ENCODE measurements around the gene OR1I1. TPM values are rescaled to one million over a fixed set of nuclear protein-coding genes. Genes with fewer than 3 reads are reported as not detected.
A peak's percentile ranks its signal among the peaks of the same experiment; 100 is the strongest.

Gene OR1I1
- total RNA-seq, 5 donors from 2014 or later (not counting 1 experiment from before 2014, with no cell fraction given) = not detected

DNA sequence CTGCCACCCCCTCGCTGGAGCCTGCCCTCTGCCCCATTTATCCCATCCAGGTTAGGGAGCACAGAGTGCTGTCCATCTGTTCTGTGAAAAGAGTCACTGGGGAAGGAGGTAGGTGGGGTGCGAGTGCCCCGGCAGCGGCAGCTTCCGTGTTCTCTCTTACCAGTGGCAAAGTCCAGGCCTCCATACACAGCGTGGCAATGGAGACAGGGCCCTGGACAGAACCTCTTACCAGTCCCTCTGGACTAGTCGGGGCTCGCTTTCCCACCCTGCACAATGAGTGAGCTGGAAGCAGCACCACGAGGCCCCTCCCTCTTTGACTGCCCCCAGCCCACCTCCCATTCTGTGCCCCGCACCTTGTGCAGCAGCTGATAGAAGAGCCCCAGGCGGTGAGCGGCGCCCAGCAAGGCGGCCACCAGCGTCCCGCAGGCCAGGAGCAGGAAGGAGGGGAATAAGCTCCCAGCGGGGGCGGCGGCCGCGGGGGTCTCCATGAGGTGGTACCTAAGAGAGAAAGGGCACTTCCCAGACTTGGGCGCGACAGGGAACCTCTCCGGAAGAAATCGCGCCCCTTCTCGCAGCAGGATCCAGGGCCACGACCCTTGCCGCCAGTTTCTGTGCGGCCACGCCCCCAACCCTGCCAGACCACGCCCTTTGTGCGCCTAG, 42.7 kb downstream of the OR1I1 start:
- Mint-ChIP-seq H3K27ac (peak overlapping the region; percentile 91 to 97), H3K36me3 (peaks cover 20% of the 10 kb centered on the region), H3K9me3 (no peaks in the 10 kb centered on the region), H3K4me3 (peak overlapping the region; percentile 90 to 97 (median 95)), H3K4me1 (peaks cover 30 to 37% (median 31%) of the 10 kb centered on the region in 3 donors), H3K27me3 (peaks cover 0 to 3% of the 10 kb centered on the region in 2 donors)
- peak in 9 of 35 experiments; percentile 5 to 33 (median 7) for DNase-seq
- Histone ChIP-seq H3K27me3 (replicated peaks in 1 of 2; ENCODE audit: control insufficient read depth in 2 of 2, extremely low read depth in 1 of 2, insufficient read depth in 2 of 2, low read length in 1 of 2) (no peaks in the 10 kb centered on the region), H3K27ac (ENCODE audit: low read length) (peak overlapping the region; percentile 86), H3K4me1 (ENCODE audit: control insufficient read depth in 1 of 2, extremely low read depth in 1 of 2, insufficient read depth in 2 of 2, low read length in 2 of 2) (peaks cover 13 to 26% of the 10 kb centered on the region in 2 experiments), H3K36me3 (ENCODE audit: control insufficient read depth in 2 of 2, extremely low read depth in 1 of 2, insufficient read depth in 1 of 2, low read length in 1 of 2) (peaks cover 7 to 14% of the 10 kb centered on the region in 2 donors), H3K9me3 (no peaks in the 10 kb centered on the region), H3K4me3 (ENCODE audit: control insufficient read depth in 1 of 2, extremely low read depth in 1 of 2, low read length in 1 of 2) (peak overlapping the region; percentile 58 to 86)
- POLR2A ChIA-PET = no interaction called here
- 0% methylated on average over 26 of the region's 33 CpGs for WGBS (ENCODE audit: insufficient coverage)
- CTCF ChIA-PET = interaction anchor here in 1 of 2 donors (1.0 kb wide), 1 partner anchor 426 kb away, joined by 4 read pairs; no protein-coding TSS in a partner anchor
- no peak for ATAC-seq (replicated peaks in 1 of 4)

GRCh38 chr19:15125232-15126067, 43.4 kb downstream of the OR1I1 start:
- Mint-ChIP-seq H3K27ac (peak overlapping the region; percentile 91 to 97), H3K4me3 (peak overlapping the region; percentile 90 to 97 (median 95)), H3K27me3 (peaks cover 0 to 3% of the 10 kb centered on the region in 2 donors), H3K9me3 (no peaks in the 10 kb centered on the region), H3K4me1 (peaks cover 38 to 45% (median 39%) of the 10 kb centered on the region in 3 donors), H3K36me3 (peaks cover 19% of the 10 kb centered on the region)
- peaks cover 20 to 33% of the 10 kb centered on the region in 2 experiments for H3K4me1 ChIP-seq (ENCODE audit: control insufficient read depth in 1 of 2, extremely low read depth in 1 of 2, insufficient read depth in 2 of 2, low read length in 2 of 2)
- POLR2A ChIA-PET = no interaction called here
- ATAC-seq (replicated peaks in 1 of 4) = peak; percentile 88 to 95 (median 92)
- peak; percentile 90 to 98 (median 96) for DNase-seq
- H3K36me3 ChIP-seq (ENCODE audit: control insufficient read depth in 2 of 2, extremely low read depth in 1 of 2, insufficient read depth in 1 of 2, low read length in 1 of 2) = peaks cover 6 to 7% of the 10 kb centered on the region in 2 donors
- CTCF ChIA-PET = interaction anchor here (0.5 to 1.0 kb wide), 4 partner anchors 34 to 1847 kb away, joined by 3 to 4 read pairs (median 3); no protein-coding TSS in a partner anchor
- under 1% methylated on average over 50 of the region's 61 CpGs for WGBS (ENCODE audit: insufficient coverage)
- no peaks in the 10 kb centered on the region for H3K9me3 ChIP-seq
- peak overlapping the region; percentile 86 for H3K27ac ChIP-seq (ENCODE audit: low read length)
- peak overlapping the region; percentile 58 to 86 for H3K4me3 ChIP-seq (ENCODE audit: control insufficient read depth in 1 of 2, extremely low read depth in 1 of 2, low read length in 1 of 2)
- H3K27me3 ChIP-seq (replicated peaks in 1 of 2; ENCODE audit: control insufficient read depth in 2 of 2, extremely low read depth in 1 of 2, insufficient read depth in 2 of 2, low read length in 1 of 2) = no peaks in the 10 kb centered on the region

- no peak for DNase-seq
- POLR2A ChIA-PET = interaction anchor here (0.6 to 0.7 kb wide), 3 partner anchors 289 to 1533 kb away, joined by 3 read pairs; no protein-coding TSS in a partner anchor
- Histone ChIP-seq H3K4me1 (ENCODE audit: control insufficient read depth in 1 of 2, extremely low read depth in 1 of 2, insufficient read depth in 2 of 2, low read length in 2 of 2) (peaks cover 20 to 37% of the 10 kb centered on the region in 2 experiments), H3K27me3 (replicated peaks in 1 of 2; ENCODE audit: control insufficient read depth in 2 of 2, extremely low read depth in 1 of 2, insufficient read depth in 2 of 2, low read length in 1 of 2) (no peaks in the 10 kb centered on the region), H3K9me3 (no peaks in the 10 kb centered on the region), H3K36me3 (ENCODE audit: control insufficient read depth in 2 of 2, extremely low read depth in 1 of 2, insufficient read depth in 1 of 2, low read length in 1 of 2) (peaks cover 0 to 3% of the 10 kb centered on the region in 2 donors), H3K27ac (ENCODE audit: low read length) (peak overlapping the region; percentile 86), H3K4me3 (ENCODE audit: control insufficient read depth in 1 of 2, extremely low read depth in 1 of 2, low read length in 1 of 2) (peak overlapping the region in 1 of 2 donors; percentile 86)
- peak overlapping the region in 1 of 3 donors; percentile 90 for H3K4me3 Mint-ChIP-seq
- WGBS (ENCODE audit: insufficient coverage) = 80% methylated on average over 1 of the region's 2 CpGs
- H3K9me3 Mint-ChIP-seq = no peaks in the 10 kb centered on the region
- ATAC-seq (replicated peaks in 1 of 4) = no peak
- H3K36me3 Mint-ChIP-seq = peaks cover 10% of the 10 kb centered on the region
- H3K27me3 Mint-ChIP-seq = peaks cover 0 to 3% of the 10 kb centered on the region in 2 donors
- CTCF ChIA-PET = interaction anchor here (0.5 to 0.6 kb wide), 4 partner anchors 35 to 1848 kb away, joined by 3 to 6 read pairs (median 3); no protein-coding TSS in a partner anchor
- peaks cover 39 to 46% (median 40%) of the 10 kb centered on the region in 3 donors for H3K4me1 Mint-ChIP-seq
- H3K27ac Mint-ChIP-seq = peak overlapping the region in 1 of 2 donors; percentile 28
These were observed 44.3 kb downstream of the OR1I1 start for GRCh38 chr19:15126131-15126910.

DNA sequence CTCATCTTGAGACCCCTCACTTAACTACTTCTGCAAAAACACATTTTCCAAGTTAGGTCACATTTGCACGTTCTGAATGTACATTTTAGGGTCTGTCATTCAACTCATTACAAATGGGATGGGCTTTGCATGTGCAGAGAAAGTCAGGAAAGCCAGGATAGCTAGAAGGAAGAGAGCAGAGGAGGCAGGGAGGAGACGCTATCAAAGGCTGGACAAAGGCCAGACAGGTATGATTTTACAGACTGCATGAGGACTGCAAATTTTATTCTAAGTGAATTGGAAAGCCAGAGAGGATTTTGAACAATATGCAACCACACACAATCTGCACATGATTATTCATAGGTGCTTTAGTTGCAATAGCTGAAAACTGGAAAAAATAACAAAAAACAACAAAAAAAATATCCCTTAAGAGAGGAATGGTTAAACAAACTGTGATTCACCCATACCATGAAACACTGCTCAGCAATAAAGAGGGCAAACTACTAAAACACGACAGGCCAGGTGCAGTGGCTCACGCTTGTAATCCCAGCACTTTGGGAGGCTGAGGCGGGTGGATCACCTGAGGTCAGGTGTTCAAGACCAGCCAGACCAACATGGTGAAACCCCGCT, 46.3 kb downstream of the OR1I1 start:
- ChIA-PET CTCF (no interaction called here), POLR2A (no interaction called here)
- Mint-ChIP-seq H3K36me3 (no peaks in the 10 kb centered on the region), H3K9me3 (no peaks in the 10 kb centered on the region), H3K27ac (no peak overlapping the region), H3K4me1 (peaks cover 38 to 46% (median 39%) of the 10 kb centered on the region in 3 donors), H3K4me3 (peak overlapping the region in 1 of 3 donors; percentile 61), H3K27me3 (peaks cover 0 to 3% of the 10 kb centered on the region in 2 donors)
- H3K27ac ChIP-seq (ENCODE audit: low read length) = no peak overlapping the region
- no peak overlapping the region for H3K4me3 ChIP-seq (ENCODE audit: control insufficient read depth in 1 of 2, extremely low read depth in 1 of 2, low read length in 1 of 2)
- H3K9me3 ChIP-seq = no peaks in the 10 kb centered on the region
- DNase-seq (no peak), ATAC-seq (replicated peaks in 1 of 4) (no peak)
- H3K27me3 ChIP-seq (replicated peaks in 1 of 2; ENCODE audit: control insufficient read depth in 2 of 2, extremely low read depth in 1 of 2, insufficient read depth in 2 of 2, low read length in 1 of 2) = no peaks in the 10 kb centered on the region
- H3K4me1 ChIP-seq (ENCODE audit: control insufficient read depth in 1 of 2, extremely low read depth in 1 of 2, insufficient read depth in 2 of 2, low read length in 2 of 2) = peaks cover 20 to 37% of the 10 kb centered on the region in 2 experiments
- 80% methylated on average over 1 of the region's 6 CpGs for WGBS (ENCODE audit: insufficient coverage)
- no peaks in the 10 kb centered on the region for H3K36me3 ChIP-seq (ENCODE audit: control insufficient read depth in 2 of 2, extremely low read depth in 1 of 2, insufficient read depth in 1 of 2, low read length in 1 of 2)

DNA sequence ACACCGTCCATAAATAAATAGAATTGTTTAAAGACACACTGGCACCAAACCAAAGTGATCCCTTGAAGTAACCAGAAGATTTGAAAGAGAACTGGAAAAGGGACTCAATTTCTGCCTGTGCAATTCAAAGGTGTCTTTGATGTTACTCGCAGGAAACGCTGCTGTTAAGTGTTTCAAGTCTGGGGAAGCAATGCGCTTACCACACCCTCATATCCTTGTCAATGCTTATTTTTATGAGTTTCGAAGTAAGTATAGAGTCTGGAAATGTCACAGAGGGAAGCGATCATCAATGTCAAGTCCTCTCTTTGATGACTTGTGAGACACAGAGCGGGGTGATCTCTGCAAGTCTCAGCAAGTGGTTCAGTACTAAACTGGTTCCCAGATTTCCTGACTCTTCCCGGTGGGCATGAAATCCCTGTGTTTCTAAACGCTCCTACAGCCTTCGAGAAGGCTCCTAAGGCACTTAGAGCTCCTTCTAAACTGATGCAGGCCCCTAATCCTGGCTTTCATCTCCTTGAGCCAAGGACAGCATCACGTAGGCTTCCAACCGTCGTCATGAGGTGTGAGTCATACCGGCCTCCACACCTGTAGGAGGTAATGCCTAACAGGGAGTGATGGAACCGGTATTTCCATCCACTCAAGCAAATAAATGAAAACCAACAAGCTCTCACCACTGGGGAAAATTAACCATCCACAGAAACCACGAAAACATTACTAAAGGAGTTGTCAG, 48.0 kb downstream of the OR1I1 start:
- Mint-ChIP-seq H3K27ac (peak overlapping the region; percentile 55 to 88), H3K36me3 (no peaks in the 10 kb centered on the region), H3K9me3 (no peaks in the 10 kb centered on the region), H3K27me3 (peaks cover 0 to 3% of the 10 kb centered on the region in 2 donors), H3K4me3 (peak overlapping the region; percentile 31 to 61 (median 31)), H3K4me1 (peaks cover 26 to 35% (median 29%) of the 10 kb centered on the region in 3 donors)
- Histone ChIP-seq H3K27me3 (replicated peaks in 1 of 2; ENCODE audit: control insufficient read depth in 2 of 2, extremely low read depth in 1 of 2, insufficient read depth in 2 of 2, low read length in 1 of 2) (no peaks in the 10 kb centered on the region), H3K4me3 (ENCODE audit: control insufficient read depth in 1 of 2, extremely low read depth in 1 of 2, low read length in 1 of 2) (no peak overlapping the region), H3K27ac (ENCODE audit: low read length) (no peak overlapping the region), H3K4me1 (ENCODE audit: control insufficient read depth in 1 of 2, extremely low read depth in 1 of 2, insufficient read depth in 2 of 2, low read length in 2 of 2) (peaks cover 17 to 23% of the 10 kb centered on the region in 2 experiments), H3K36me3 (ENCODE audit: control insufficient read depth in 2 of 2, extremely low read depth in 1 of 2, insufficient read depth in 1 of 2, low read length in 1 of 2) (no peaks in the 10 kb centered on the region), H3K9me3 (no peaks in the 10 kb centered on the region)
- 35% methylated on average over 6 of the region's 16 CpGs for WGBS (ENCODE audit: insufficient coverage)
- ChIA-PET CTCF (interaction anchor here in 1 of 2 donors (0.8 kb wide), 1 partner anchor 38 kb away, joined by 3 read pairs; no protein-coding TSS in a partner anchor), POLR2A (no interaction called here)
- peak in 11 of 35 experiments; percentile 16 to 63 (median 27) for DNase-seq
- peak in 1 of 4 experiments; percentile 16 for ATAC-seq (replicated peaks in 1 of 4)

All from T-cell (primary cell).